WERI-Rb-1 (cell line): ENCODE results near the gene RUNX2.

Experiments used
- DNase-seq: peaks from one replicate; pipeline ENCODE4 v3.0.0-alpha.2; 2020
- H3K27ac ChIP-seq: fragments of 250-450 bp; sonication (Bioruptor Pico); 2 replicates; pipeline ENCODE4 v1.5.1; 2020; ENCODE audit warnings: mild to moderate bottlenecking, moderate library complexity
- H3K27me3 ChIP-seq: fragments of 250-450 bp; sonication (Bioruptor Pico); 2 replicates; pipeline ENCODE4 v1.5.1; 2021; ENCODE audit warnings: mild to moderate bottlenecking, low read depth, moderate library complexity; ENCODE audit not compliant: insufficient read depth, severe bottlenecking
- H3K36me3 ChIP-seq: fragments of 250-450 bp; sonication (Bioruptor Pico); 2 replicates; pipeline ENCODE4 v1.5.1; 2020; ENCODE audit warnings: mild to moderate bottlenecking, moderate library complexity
- H3K4me3 ChIP-seq: 2 replicates; pipeline ENCODE4 v1.5.1; 2011; ENCODE audit warnings: low read depth, mild to moderate bottlenecking, control low read depth, low read length
- H3K9me3 ChIP-seq: fragments of 250-450 bp; sonication (Bioruptor Pico); 2 replicates; pipeline ENCODE4 v1.5.1; 2021; ENCODE audit warnings: mild to moderate bottlenecking, moderate library complexity; ENCODE audit not compliant: severe bottlenecking
- TF ChIP-seq, protein P1 (sequence below): IDR thresholded peaks from 2 replicates; pipeline ENCODE4 v1.5.1; 2011; ENCODE audit warnings: low read depth, mild to moderate bottlenecking, control low read depth, inconsistent platforms, low read length

The RUNX2 gene

DNA sequence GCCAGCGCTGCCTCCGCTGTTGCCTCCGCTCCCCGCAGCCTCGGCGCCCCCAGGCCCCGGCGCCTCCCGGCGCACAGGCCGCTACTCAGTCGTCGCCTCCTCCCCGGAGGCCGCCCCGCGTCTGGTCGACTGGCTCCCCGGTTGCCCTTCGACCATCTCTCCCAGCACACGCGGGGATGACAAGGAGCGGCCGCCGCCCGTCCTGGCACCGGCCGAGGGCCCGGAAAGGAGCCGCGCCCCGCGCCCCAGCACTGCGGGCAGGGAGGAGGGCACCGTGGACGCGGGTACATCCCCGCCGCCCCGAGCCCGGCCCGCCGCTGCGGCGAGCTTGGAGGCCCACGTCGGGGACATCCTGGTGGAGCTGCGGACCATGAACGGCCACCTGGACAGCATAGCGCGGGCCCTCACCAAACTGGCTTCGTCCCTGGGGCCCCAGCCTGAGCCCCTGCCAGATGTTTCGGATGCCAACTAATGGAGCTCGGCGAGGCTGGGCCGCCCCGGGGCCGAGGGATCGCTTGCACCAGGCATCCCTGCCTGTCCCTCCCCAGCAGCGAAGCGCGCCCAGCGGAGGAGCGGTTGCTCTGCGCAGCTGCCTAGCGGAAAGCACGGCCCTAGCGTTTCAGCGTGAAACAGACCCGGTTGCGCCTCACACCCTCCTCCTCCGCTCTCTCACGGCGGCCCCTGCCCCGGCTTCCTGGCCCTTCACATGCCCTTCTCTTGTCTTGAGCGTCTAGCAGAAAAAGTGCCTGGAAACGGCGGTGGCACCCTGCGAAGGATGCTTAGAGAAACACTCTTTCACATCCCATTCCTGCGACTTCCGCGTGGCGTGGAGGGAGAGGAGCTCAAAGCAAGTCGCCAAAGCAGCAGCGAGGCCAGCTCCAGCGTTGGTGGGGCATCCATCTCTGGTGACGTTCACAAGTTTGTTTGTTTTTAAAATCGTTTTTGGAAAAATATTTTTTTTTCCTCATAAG lies 335.4 kb downstream of the RUNX2 start:
- peak; percentile 80 for DNase-seq
- Histone ChIP-seq H3K27me3 (peaks cover 25% of the 10 kb centered on the region), H3K4me3 (peak overlapping the region; percentile 35), H3K9me3 (peaks cover 3% of the 10 kb centered on the region), H3K27ac (no peak overlapping the region), H3K36me3 (no peaks in the 10 kb centered on the region)
- TF ChIP-seq, protein P1, sequence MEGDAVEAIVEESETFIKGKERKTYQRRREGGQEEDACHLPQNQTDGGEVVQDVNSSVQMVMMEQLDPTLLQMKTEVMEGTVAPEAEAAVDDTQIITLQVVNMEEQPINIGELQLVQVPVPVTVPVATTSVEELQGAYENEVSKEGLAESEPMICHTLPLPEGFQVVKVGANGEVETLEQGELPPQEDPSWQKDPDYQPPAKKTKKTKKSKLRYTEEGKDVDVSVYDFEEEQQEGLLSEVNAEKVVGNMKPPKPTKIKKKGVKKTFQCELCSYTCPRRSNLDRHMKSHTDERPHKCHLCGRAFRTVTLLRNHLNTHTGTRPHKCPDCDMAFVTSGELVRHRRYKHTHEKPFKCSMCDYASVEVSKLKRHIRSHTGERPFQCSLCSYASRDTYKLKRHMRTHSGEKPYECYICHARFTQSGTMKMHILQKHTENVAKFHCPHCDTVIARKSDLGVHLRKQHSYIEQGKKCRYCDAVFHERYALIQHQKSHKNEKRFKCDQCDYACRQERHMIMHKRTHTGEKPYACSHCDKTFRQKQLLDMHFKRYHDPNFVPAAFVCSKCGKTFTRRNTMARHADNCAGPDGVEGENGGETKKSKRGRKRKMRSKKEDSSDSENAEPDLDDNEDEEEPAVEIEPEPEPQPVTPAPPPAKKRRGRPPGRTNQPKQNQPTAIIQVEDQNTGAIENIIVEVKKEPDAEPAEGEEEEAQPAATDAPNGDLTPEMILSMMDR, result peak; percentile 36

DNA sequence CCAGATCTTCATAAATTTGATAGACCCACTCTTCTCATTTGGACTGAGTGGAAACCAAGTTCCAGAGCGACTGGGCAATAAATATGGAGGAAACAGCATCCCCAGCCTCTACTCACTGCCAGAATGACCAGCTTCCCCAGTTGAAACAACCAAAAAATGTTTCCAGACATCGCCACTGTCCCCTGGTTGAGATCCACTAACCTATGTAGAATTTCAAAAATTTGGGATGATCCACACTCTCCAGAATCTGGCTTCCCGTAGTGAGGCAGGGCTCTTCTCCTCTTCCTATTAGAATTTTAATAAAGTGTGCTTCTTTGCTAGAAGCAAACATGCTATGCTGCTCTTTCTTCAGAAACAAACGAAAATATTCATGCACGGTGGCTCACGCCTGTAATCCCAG lies 336.6 kb downstream of the RUNX2 start:
- Histone ChIP-seq H3K27ac (no peak overlapping the region), H3K27me3 (peaks cover 25% of the 10 kb centered on the region), H3K36me3 (no peaks in the 10 kb centered on the region), H3K4me3 (no peak overlapping the region), H3K9me3 (peaks cover 5% of the 10 kb centered on the region)
- DNase-seq, result no peak
- TF ChIP-seq, protein P1, result no peak

DNA sequence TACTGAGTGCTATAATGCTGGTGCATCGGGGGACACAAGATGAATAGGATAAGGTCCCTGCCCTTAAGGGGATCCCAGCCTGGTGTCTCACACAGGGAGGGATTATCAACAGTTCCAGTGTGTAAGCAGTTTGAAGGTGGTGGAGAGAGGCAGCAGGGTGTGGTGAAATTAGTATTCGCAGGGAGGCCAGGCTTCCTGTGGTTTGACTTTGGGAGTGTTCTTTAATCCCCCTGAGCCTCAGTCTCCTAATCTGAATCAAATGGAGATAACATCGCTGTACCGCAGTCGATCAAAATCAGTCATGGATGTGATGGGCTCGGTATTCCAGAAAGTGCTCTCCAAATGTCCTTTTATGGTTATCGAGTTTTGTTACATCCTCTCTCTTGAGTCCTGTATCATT lies 337.7 kb downstream of the RUNX2 start:
- no peaks in the 10 kb centered on the region for H3K36me3 ChIP-seq
- DNase-seq, result no peak
- H3K9me3 ChIP-seq, result peaks cover 5% of the 10 kb centered on the region
- TF ChIP-seq, protein P1, result no peak
- H3K4me3 ChIP-seq, result no peak overlapping the region
- H3K27ac ChIP-seq, result no peak overlapping the region
- H3K27me3 ChIP-seq, result peaks cover 25% of the 10 kb centered on the region

DNA sequence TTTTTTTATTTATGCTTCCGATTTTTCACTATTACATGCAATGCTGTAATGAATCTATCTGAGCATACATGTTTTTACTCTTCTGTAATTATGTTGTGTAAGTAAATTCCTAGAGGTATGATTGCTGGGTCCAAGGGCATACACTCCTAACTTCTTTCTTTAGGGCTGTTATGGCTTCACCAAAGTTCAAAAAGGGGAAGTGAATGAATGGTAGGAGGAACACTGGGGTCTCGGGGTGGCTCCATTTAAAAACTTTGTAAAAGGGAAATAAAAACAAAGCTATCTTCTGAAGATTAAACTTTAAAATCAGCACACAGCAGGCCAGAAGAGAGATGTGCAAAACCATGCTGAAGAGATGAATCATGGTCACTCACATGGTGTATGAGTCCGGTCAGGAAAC lies 338.7 kb downstream of the RUNX2 start:
- no peak overlapping the region for H3K27ac ChIP-seq
- no peaks in the 10 kb centered on the region for H3K36me3 ChIP-seq
- TF ChIP-seq, protein P1, result no peak
- H3K27me3 ChIP-seq, result peaks cover 25% of the 10 kb centered on the region
- DNase-seq, result no peak
- peaks cover 5% of the 10 kb centered on the region for H3K9me3 ChIP-seq
- no peak overlapping the region for H3K4me3 ChIP-seq

DNA sequence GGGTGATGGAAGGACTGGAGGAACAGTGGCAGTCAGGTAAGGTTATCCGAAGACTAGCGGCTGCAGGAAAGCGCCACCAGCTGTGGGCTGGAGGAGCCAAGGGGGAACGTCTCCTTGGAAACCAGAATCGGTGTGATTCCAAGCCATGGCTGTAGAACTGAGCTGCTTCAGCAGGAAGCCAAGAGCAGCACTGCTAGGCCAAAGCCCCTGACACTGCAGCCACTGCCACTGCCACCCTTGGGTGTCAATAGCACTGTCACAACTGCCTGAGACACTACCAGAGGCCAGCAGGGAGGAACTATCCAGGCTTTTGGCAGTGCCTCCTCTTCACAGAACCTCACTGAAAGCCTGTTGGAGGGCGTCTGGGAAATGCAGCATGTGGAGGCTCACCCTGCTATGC lies 339.2 kb downstream of the RUNX2 start:
- Histone ChIP-seq H3K36me3 (no peaks in the 10 kb centered on the region), H3K4me3 (no peak overlapping the region), H3K27ac (no peak overlapping the region), H3K27me3 (peaks cover 22% of the 10 kb centered on the region), H3K9me3 (peaks cover 5% of the 10 kb centered on the region)
- TF ChIP-seq, protein P1, result no peak
- no peak for DNase-seq
